Peyer's patch (tissue), 4 donors: ENCODE measurements around the gene PUSL1. TPM values are rescaled to one million over a fixed set of nuclear protein-coding genes. Genes with fewer than 3 reads are reported as not detected.

Source experiments
- DNase-seq, 3 donors: peaks; one replicate each; pipeline ENCODE4 v3.0.0-alpha.2; 2017 to 2019
- H3K27ac ChIP-seq, 4 donors: fragments of 200-600 bp; sonication (generic); one replicate each; pipeline ENCODE4 v1.5.1; 2016 to 2019
- H3K27me3 ChIP-seq, 2 donors: fragments of 200-600 bp; sonication (generic); one replicate each; pipeline ENCODE4 v1.5.1; 2019
- H3K36me3 ChIP-seq, 3 donors: fragments of 200-600 bp; sonication (generic); one replicate each; pipeline ENCODE4 v1.5.1; 2016 to 2019
- H3K4me1 ChIP-seq, 4 donors: fragments of 200-600 bp; sonication (generic); one replicate each; pipeline ENCODE4 v1.5.1; 2016 to 2019
- H3K4me3 ChIP-seq, 4 donors: fragments of 200-600 bp; sonication (generic); 1 replicate in 3 of 4; 2 replicates in 1 of 4; pipeline ENCODE4 v1.5.1; 2016 to 2019; ENCODE audit warnings: mild to moderate bottlenecking in 1 of 4
- H3K9me3 ChIP-seq, 4 donors: fragments of 200-600 bp; sonication (generic); one replicate each; pipeline ENCODE4 v1.5.1; 2016 to 2019; ENCODE audit warnings: mild to moderate bottlenecking in 1 of 4
- POLR2A ChIP-seq, 2 donors: fragments of 450-650 bp; IDR thresholded peaks; one replicate each; pipeline ENCODE4 v1.5.1; 2017; ENCODE audit warnings: antibody characterized with exemption in 2 of 2, mild to moderate bottlenecking in 2 of 2, moderate library complexity in 2 of 2
- total RNA-seq, 4 donors: library from RNA; depleted of rRNA; stranded (reverse); fragments of >200 nt; gene quantifications; one replicate each; pipeline ENCODE4 v1.1.0, GENCODE V29; 2016
- TF ChIP-seq, protein P1 (sequence below), 6 experiments: fragments of 450-650 bp in 4 of 6; fragments of 200-600 bp in 2 of 6; sonication (generic) in 1 of 6; IDR thresholded peaks; one replicate each; pipeline ENCODE4 v1.5.1; 2017 to 2019; ENCODE audit warnings: antibody characterized with exemption in 6 of 6, mild to moderate bottlenecking in 3 of 6, moderate library complexity in 1 of 6

Gene PUSL1
- total RNA-seq, 4 donors from 2014 or later, result 12.4 to 38.9 (median 24.4) TPM

DNA sequence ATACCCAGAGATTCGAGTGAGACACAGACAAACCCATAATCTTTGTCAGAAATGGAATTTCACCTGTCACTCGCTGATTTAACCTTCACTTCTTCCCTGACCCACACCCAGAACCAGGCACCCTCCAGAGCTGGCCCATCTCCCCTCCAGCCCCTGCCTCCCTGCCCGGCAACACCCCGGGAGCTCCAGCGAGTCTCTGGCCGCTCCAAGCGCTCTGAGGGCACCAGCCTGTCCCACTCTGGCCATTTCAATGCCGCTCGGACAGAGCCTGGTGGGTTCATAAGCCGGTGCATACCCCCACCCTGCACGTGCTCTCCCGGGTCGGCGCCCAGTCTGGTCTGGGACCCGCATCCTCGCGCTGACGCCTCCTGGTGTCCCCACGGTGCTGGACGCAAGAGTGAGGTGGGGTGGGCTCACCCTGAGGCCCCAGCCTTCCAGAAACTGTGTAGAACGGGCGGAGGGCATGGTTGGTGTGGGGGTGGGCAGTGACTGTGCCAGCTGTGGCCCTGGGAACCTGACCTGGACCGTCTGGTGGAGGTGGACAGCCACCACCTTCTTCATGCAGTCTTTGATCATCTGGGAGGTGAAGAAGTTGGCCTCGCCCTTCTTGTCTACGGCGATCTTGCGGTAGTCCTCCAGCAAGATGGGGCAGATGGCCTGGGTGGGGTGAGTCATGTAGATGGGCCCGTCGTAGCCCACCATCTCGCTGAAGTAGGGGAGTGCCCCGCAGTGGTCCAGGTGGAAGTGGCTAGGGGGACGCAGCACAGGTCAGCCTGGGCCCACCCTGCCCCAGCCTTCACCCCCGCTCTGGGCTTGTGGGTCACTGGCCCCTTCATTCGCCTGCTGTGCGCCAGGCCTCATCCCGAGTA is 10.6 kb downstream of the PUSL1 start:
- H3K27ac ChIP-seq, result peak overlapping the region in 2 of 4 donors; percentile 18 to 44

DNA sequence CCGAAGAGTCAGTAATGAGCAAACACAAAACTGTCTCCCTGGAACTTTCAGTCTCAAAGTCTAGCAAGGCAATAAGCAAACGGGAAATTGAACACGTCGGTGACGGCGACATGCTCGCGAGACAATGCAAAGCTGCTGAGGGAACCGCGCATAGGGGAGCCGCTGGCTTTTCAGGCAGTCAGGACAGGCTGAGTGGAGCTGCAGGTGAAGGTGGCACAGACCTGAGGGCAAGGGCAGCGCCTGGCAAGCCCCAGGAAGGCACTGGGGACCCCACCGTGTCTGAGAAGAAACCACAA is 11.2 kb downstream of the PUSL1 start:
- Histone ChIP-seq H3K27ac (no peak overlapping the region), H3K9me3 (no peaks in the 10 kb centered on the region), H3K4me3 (no peak overlapping the region), H3K27me3 (no peaks in the 10 kb centered on the region), H3K36me3 (peaks cover 0 to 44% (median 0%) of the 10 kb centered on the region in 3 donors), H3K4me1 (peaks cover 0 to 33% (median 15%) of the 10 kb centered on the region in 4 donors)
- DNase-seq, result no peak
- no peak for TF ChIP-seq POLR2A (IDR thresholded peaks at IDR 0.05)
- TF ChIP-seq, protein P1, sequence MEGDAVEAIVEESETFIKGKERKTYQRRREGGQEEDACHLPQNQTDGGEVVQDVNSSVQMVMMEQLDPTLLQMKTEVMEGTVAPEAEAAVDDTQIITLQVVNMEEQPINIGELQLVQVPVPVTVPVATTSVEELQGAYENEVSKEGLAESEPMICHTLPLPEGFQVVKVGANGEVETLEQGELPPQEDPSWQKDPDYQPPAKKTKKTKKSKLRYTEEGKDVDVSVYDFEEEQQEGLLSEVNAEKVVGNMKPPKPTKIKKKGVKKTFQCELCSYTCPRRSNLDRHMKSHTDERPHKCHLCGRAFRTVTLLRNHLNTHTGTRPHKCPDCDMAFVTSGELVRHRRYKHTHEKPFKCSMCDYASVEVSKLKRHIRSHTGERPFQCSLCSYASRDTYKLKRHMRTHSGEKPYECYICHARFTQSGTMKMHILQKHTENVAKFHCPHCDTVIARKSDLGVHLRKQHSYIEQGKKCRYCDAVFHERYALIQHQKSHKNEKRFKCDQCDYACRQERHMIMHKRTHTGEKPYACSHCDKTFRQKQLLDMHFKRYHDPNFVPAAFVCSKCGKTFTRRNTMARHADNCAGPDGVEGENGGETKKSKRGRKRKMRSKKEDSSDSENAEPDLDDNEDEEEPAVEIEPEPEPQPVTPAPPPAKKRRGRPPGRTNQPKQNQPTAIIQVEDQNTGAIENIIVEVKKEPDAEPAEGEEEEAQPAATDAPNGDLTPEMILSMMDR (IDR thresholded peaks at IDR 0.05), result no peak

More for the DNA sequence above, 10.6 kb downstream of the PUSL1 start:
- TF ChIP-seq, protein P1 (IDR thresholded peaks at IDR 0.05), result no peak
- TF ChIP-seq POLR2A (IDR thresholded peaks at IDR 0.05), result no peak
- Histone ChIP-seq H3K36me3 (peaks cover 0 to 50% (median 0%) of the 10 kb centered on the region in 3 donors), H3K27me3 (no peaks in the 10 kb centered on the region), H3K4me1 (peaks cover 0 to 33% (median 15%) of the 10 kb centered on the region in 4 donors), H3K9me3 (no peaks in the 10 kb centered on the region), H3K4me3 (no peak overlapping the region)
- no peak for DNase-seq

DNA sequence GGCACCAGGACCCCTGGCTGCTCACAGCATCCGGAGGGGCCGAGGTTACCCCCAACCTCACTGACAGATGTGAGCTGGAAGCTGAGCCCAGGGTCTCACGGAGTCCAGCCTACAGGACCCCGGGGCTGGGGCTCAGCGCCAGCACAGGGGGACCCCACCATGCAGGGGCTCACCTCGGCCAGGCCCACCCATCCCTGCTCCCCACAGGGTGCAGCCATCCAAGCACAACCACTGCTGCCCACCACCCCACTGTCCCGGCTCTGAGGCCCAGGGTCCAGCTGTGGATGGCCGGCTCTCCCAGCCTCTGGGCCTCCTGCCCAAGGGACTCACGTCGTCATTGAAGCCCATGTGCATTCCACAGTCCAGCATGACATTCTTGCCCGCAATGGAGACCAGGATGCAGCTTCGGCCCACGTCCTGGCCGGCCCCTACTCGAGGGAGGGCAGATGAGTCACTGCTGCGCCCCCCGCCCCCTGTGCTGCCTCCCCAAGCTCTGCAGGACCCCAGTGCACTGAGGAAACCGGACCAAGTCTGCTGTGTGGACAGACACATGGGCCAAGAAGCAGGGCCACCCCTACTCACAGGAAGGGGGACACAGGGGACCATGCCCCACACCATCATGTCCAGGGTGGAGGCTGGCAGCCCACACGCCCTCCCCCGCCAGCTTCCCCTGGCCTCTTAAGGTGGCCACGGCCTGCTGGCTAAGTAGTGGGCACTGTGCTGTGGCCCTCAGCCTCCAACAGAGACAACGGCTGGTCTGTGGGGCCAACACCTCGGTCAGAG is 12.5 kb downstream of the PUSL1 start:
- peaks cover 0 to 36% (median 0%) of the 10 kb centered on the region in 3 donors for H3K36me3 ChIP-seq
- H3K4me3 ChIP-seq, result no peak overlapping the region
- no peak for DNase-seq
- no peaks in the 10 kb centered on the region for H3K9me3 ChIP-seq
- no peak for TF ChIP-seq POLR2A (IDR thresholded peaks at IDR 0.05)
- TF ChIP-seq, protein P1 (IDR thresholded peaks at IDR 0.05), result no peak
- no peaks in the 10 kb centered on the region for H3K27me3 ChIP-seq
- peaks cover 0 to 42% (median 24%) of the 10 kb centered on the region in 4 donors for H3K4me1 ChIP-seq
- no peak overlapping the region for H3K27ac ChIP-seq

DNA sequence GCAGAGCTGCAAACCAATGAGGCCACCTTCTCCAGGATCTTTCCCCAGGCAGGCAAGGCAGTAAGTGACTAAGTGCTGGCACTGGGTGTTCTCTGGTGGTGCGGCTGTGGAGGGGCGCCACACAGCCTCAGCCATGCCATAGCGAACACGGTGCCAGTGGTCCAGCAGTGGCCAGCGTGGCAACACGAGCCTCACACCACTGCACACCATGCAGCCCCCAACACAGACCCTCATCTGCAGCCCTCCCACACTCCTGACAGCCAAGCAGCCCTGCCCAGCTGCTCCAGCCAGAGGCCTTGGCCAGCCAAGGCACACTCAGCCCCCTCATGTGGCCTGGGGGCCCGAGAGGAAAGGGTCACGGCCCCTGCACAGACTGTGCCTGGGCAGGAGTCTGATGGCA is 13.1 kb downstream of the PUSL1 start:
- H3K27ac ChIP-seq, result no peak overlapping the region
- TF ChIP-seq, protein P1 (IDR thresholded peaks at IDR 0.05), result no peak
- H3K27me3 ChIP-seq, result no peaks in the 10 kb centered on the region
- peaks cover 0 to 35% (median 0%) of the 10 kb centered on the region in 3 donors for H3K36me3 ChIP-seq
- H3K4me3 ChIP-seq, result no peak overlapping the region
- no peak for DNase-seq
- H3K4me1 ChIP-seq, result peaks cover 0 to 49% (median 28%) of the 10 kb centered on the region in 4 donors
- H3K9me3 ChIP-seq, result no peaks in the 10 kb centered on the region

DNA sequence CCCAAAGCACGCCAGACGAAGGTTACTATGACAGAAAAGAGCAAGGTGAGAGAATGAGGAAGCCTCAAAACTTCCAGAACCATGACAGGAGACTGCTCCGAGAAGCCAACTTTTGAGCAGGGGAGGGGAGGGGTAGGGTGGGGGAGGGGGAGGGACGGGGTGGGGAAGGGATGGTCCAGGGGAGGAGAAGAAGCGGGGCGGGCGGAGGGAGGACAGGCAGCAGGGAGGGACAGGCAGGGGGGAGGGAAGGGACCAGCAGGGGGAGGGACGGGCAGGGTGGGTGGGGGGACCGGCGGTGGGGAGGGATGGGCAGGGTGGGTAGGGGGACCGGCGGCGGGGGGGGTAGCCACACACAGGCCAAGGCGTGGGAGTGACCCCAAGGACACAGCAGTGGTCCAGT is 14.0 kb downstream of the PUSL1 start:
- no peak overlapping the region for H3K27ac ChIP-seq
- DNase-seq, result no peak
- H3K4me3 ChIP-seq, result no peak overlapping the region
- TF ChIP-seq POLR2A (IDR thresholded peaks at IDR 0.05), result no peak
- TF ChIP-seq, protein P1 (IDR thresholded peaks at IDR 0.05), result no peak
- H3K9me3 ChIP-seq, result no peaks in the 10 kb centered on the region
- peaks cover 0 to 52% (median 28%) of the 10 kb centered on the region in 4 donors for H3K4me1 ChIP-seq
- H3K27me3 ChIP-seq, result no peaks in the 10 kb centered on the region
- H3K36me3 ChIP-seq, result peaks cover 0 to 35% (median 0%) of the 10 kb centered on the region in 3 donors
